Pulmonary artery endothelial cell (primary cell): ENCODE results near the gene FOXP1. TPM values are rescaled to one million over a fixed set of nuclear protein-coding genes. Genes with fewer than 3 reads are reported as not detected.
A peak's percentile ranks its signal among the peaks of the same experiment; 100 is the strongest.
"Not testable (repeated sequence)": the region's sequence is repeated elsewhere in the genome, so short reads cannot be mapped to it uniquely, and the experiment has no call there.

Experiments
- DNase-seq: peaks from one replicate; pipeline ENCODE4 v3.0.0-alpha.2; 2011; ENCODE audit warnings: low read depth, low spot score
- total RNA-seq: library from RNA; depleted of rRNA; stranded (reverse); fragments of >200 nt; gene quantifications from 2 replicates; pipeline ENCODE4 v1.2.3, GENCODE V29; 2014

FOXP1 gene
- total RNA-seq, 1 donor from 2014 or later: 48.2 TPM

DNA sequence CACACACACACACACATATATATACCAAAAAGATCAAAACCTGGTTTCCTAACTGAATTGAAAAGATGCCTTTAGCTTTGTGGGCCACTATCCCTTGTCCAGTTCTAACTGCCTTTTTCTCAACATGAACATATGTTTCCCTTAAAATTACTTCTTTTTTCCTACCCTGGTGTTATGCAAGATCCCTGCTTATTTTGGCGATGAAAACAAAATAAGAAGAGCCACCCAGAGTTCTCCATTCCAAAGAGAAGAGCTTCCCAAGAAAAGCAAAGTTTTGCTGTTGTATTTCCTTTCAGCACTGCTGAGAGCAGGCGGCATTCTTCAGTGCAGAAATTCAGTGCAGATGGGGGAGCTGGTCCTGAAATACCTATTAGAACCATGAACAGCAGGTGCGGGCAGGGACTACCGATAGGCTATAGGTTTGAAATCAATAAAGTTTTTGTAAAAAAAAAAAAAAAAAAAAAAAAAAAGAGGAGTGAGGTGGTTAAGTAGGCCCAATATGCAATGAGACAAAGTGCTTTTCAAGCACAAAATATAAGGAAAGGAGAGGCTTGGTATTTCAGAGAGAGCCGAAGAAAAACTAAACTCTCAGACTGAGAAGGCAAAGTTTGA, 238.0 kb downstream of the FOXP1 start:
- DNase-seq: no peak

DNA sequence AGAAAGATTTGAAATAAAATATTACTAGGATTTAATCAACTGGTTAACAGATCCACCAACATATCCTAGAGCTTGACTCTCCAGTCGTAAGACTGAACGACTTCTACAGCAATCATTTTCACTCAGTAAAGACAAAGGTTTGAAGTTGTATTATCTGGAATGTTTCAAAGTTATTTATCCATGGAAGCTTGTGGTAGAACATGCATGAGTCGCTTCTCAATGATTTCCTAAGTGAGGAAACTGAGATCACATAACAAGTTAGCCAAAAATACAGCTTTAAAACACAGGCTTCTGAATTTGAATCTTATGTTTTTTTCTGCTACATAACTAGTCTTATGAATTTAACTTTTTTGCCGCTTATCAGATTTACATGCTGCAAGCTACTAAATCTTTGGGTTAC, 241.8 kb downstream of the FOXP1 start:
- peak; percentile 8 for DNase-seq

DNA sequence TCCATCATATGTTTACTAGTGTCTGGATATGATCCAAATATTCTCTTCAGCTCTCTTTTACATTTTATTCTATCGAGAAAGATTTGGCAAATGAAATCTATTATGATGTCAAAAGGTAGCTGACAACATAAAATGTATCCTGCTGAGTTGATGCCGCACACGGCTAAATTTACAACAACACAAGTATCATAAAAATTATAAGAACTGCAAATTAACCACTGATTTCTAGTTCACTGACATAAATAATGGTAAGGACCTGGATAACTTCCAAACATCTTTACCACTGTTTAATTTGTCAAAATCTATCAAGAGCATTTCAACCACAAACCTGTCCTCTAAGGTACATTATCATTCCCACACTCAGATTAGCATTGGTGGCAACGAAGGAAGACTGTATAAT, 244.5 kb downstream of the FOXP1 start:
- DNase-seq: no peak

DNA sequence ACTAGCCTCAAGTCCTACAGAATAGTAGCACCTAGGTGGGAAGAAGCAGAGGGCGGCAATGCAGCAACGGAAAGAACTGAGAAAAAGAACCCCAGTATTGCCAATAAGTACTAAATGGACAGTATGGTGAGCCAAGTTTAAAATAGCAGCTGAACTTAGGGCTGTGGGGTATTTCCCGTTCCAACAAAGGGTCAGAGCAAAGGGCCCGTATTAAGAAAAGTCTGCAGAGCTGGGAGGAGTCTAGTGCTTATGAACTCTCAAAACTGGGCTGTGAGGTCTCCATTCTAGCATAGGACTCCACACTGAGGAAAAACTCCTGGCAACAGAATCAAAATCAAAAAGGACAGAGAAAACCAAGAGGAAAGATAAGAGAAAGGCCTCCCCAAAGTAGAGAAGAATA, 250.7 kb downstream of the FOXP1 start:
- DNase-seq: no peak

DNA sequence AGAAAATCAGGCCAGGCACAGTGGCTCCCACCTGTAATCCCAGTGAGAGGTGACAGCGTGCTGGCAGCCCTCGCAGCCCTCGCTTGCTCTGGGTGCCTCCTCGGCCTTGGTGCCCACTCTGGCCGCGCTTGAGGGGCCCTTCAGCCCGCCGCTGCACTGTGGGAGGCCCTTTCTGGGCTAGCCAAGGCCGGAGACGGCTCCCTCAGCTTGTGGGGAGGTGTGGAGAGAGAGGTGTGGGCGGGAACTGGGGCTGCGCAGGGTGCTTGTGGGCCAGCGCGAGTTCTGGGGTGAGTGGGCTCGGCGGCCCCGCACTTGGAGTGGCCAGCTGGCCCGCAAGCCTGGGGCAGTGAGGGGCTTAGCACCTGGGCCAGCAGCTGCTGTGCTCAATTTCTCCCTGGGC, 252.6 kb downstream of the FOXP1 start:
- DNase-seq: no peak

DNA sequence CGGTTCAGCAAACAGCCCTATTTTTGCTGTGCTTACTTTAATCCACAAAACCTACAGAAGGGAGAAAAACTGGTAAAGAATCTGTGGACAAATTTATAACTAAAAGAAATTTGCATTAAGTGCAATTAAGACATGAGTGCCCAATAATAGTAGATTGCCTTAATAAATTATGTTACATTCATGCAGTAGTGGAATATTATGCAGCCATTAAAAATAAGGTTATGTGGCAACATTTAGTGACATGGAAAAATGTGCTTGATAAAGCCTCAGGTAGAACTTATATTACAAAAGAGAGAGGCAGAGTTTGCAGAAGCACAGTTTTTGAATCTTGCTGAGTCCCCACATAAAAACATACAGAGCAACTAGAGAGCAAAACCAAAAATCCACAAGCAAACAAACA, 253.0 kb downstream of the FOXP1 start:
- no peak for DNase-seq

DNA sequence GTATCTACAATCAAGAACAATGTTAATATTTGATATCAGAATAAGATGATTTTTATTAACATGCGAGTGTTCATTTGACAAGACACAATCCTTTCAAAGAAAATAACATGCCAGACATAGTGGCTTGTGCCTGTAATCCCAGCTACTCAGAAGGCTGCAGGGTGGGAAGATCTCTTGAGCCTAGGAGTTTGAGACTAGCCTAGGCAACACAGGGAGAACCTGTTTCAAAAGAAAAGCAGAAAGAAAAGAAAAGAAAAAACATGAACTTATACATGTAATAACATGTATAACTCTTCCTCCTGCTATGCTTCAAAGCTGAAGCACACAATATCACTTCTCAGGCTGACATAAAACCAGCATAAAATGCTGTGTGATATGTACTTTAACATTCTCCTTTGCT, 253.7 kb downstream of the FOXP1 start:
- DNase-seq: no peak

DNA sequence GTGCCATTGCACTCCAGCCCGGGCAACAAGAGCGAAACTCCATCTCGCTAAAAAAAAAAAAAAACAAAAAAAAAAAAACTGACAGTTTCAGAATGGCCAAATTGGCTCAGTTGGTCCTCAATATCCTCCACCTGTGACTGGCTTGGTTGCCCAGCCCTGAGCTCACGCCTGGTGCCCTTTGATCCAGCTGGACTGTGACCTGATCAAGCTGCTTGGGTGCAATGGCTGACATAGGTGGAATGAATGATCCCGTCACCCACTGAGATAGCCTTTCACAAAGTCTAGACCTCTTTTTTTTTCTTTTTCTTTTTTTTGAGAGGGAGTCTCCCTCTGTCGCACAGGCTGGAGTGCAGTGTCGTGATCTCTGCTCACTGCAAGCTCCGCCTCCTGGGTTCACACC, 254.6 kb downstream of the FOXP1 start:
- DNase-seq: no peak

DNA sequence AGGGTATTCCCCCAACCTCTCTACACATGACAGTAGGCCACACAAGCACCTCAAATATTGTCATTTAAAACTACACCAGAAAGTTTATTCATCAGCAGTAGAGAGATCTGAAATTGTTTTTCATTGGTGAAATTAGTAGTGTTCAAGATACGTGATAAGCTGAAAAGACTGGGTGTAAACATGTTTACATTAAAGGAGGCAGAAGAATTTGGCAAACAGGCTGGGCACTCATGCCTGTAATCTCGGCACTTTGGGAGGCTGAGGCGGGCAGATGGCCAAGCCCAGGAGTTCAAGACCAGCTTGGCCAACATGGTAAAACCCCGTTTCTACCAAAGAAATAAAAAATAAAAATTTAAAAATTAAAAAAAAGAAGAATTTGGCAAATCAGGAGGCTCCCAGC, 255.6 kb downstream of the FOXP1 start:
- no peak for DNase-seq

DNA sequence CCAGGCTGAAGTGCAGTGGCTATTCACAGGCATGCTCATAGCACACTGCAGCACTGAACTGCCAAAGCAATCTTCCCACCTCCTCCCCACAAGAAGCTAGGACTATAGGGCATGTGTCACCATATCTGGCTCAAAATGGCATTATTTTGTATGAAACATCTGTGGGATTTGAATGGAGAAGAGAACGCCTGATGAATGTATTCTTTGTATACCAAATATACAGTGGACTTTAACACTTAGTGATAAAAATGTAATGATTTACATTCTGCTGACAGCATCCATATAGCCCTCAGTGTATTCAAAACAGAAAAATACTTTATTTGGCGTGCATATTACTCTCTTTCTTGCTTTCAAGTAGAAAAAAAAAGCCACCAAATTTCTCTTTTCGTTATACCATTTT, 257.8 kb downstream of the FOXP1 start:
- no peak for DNase-seq

DNA sequence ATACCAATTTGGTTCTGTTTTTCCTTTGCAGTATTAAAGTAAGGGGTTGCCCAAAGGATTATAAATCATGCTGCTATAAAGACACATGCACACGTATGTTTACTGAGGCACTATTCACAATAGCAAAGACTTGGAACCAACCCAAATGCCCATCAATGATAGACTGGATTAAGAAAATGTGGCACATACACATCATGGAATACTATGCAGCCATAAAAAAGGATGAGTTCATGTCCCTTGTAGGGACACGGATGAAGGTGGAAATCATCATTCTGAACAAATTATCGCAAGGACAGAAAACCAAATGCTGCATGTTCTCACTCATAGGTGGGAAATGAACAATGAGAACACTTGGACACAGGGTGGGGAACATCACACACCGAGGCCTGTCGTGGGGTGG, 259.3 kb downstream of the FOXP1 start:
- DNase-seq: not testable (repeated sequence)

DNA sequence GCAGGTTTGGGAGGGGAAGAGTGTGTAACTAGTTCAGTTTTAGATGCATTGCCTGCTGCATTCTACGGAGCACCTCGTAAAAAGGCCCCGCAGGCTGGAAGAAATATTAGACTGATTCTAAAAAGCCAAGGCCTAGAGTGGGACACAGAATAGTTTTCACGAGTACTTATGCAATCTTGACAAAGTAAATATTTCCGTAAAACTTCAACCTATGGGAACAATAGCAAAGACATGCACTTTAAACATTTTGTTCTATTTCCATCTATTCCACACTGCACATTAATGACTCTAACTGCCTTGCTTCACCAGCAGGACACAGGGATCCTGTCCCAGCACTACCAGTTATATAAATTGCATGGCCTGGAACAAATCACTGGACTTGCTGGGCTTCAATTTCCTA, 260.0 kb downstream of the FOXP1 start:
- DNase-seq: no peak

DNA sequence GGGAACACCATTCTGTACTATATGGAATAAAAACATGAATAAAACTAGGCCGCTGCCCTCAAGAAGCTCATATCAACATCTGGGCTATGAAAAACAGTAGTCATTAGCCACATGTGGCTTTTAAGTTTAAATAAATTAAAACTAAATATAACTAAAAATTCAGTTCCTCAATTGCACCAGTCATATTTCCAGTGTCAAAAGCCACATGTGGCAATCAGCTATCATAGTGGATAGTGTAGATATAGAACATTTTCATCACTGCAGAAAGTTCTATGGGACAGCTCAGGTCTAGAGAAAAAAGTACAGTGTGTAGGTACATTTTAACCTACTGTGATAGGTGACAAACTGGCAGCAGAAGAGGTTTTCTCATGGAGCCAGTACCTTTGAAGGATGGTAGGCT, 261.4 kb downstream of the FOXP1 start:
- no peak for DNase-seq

DNA sequence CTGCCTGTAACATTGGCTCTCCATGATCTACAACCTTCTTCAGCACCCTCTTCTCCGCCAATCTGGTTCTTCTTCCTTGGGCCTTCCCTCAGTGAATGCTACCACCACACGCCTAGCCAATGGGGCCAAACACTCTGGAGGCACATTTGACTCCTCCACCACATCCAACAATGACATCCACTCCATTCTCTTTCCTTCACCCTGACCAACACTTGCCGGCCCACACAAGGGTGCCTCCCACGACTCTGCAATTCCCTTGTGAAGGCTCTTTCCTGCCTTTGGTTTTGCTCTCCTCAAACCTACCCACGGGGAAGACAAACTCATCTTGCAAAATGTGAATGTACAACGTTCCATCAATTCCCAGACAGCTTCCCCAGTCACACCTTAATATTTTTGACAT, 263.8 kb downstream of the FOXP1 start:
- DNase-seq: no peak

DNA sequence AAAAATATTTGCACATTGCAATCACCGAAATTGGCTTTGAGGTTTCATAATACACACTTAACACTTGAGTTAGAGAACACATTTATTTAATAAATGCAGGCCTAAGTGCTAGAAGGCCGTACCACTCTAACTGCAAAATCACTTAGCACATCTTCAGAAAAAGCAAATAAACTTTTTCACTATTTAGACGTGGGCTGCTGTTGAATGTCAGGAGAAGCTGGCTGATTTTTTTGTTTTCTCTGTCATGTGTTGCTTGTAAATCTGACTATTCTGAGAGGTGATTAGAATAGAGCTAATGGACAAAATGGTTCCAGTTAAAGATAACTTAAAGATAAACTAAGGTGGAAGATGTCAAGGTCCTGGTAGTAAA, 265.1 kb downstream of the FOXP1 start:
- DNase-seq: no peak

DNA sequence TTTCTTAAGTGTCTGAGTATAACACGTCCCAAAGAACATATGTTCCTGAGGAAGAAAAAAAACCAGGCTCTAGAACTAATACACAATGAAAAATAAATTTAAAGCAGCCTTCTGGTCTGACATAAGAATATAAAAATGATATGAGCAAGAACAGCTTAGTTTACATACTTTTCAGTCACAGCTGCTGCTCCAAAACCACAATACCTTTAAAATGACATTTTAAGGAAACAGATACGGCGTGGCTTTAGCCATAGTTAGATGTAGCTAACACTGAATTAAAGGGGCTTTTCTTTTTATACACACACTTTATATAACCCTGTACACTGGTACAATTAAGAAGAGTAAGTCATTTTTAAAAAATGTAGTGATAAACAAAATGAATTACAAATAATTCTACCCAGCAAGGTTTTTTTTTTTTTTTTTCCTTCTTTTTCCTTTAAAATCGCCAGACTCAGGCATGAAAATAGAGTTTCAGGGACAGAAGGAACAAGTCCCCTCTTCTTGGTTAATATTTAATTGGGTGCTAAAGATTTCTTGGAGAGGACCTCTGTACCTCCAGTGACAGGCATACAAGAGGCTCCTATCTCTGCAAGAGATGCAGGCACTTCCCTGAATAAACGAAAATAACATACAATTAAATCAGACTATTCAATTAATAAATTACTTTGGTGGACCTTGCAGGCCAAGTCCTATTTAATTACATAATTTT, 265.6 kb downstream of the FOXP1 start:
- no peak for DNase-seq

DNA sequence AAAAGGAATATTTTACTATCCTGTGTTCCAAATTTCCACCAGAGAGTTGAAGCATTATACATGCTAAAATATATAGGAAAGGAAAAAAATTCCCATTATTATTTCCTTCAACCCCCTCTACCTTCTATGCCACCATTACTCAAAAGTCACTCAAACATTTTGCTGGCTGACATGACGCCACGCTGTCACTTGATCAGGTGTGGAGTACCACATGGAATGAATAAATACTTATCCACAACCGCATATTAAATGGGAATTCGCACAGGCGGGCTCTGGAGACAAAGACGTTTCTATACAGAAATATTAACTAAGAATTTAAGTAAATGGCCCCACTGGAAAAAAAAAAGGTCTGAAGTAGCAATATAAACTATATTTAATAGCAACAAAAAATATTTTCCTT, 266.4 kb downstream of the FOXP1 start:
- no peak for DNase-seq

DNA sequence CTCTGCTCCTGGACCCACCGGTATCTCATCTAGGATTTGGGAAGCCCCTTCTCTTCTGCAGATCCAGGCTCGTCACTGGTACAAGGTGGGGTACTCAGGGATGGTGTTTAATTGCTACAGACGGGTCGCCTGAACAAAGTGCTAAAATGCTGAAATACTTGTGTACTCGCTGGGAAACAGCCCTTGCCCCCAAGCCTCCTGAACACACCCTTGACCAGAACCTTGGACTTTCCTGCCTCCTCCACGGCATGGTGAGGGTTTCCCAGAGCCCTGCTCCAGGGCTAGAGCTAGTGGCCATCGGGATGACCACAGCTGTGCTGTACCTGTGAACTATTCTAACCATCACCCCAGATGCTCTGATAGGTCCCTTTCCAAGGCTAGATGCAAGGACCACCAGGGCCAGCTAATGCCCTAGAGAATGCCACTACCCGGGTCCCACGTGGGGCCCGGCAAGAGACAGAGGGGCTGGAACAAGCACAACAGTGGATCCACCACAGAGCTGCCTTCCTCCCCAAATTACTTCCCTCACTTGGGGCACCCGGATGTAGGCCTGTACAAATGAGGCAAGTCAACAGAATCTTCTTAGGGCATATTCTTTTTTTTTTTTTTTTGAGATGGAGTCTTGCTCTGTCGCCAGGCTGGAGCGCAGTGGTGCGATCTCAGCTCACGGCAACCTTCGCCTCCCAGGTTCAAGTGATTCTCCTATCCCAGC, 267.3 kb downstream of the FOXP1 start:
- no peak for DNase-seq

DNA sequence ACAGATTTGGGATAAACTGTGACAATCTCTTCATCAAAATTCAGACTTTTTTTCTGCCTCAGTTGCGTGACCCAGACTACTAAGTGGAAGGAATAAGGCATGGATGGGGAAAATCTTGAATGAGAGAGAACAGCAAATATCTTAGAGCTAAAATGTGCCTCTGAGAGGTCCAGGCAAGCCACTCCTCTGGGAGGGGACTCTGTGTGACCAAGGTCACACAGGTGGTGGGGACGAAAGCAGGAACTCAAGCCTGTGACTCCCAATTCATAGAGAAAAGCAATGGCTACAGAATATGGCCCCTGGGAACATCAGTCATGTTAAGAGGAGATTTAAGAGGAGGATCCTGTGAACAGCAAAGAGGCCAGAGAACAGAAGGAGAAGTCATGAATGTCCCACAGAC, 268.1 kb downstream of the FOXP1 start:
- DNase-seq: no peak

DNA sequence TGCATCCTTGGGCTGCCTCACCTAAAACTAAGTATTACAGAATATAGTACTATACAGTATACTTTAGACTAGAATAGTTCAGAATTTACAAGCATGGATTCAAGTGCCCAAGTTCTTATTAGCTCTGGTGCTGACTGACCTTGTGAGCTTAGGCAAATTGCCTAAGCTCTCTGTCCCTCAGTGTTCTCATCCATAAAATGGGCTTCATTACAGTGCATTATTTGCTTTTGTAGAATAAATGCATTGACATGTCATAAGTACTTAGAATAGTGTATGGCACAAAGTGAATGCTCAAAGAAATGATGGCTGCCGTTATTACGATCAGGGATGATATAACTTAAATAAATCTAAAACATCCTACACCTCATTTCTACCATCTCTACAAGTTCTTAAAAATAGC, 269.7 kb downstream of the FOXP1 start:
- no peak for DNase-seq

DNA sequence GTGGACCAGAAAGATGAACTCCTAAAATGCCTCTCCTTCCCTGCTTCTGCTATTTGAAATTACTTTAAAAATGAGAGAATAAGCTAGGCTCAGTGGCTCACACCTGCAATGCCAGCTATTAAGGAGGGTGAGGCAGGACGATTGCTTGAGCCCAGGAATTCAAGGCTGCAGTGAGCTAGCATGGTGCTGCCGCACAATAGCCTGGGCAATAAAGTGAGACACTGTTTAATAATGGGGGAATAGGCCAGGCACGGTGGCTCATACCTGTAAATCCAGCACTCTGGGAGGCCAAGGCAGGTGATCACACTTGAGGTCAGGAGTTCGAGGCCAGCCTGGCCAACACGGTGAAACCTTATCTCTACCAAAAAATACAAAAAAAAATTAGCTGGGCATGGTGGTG, 271.1 kb downstream of the FOXP1 start:
- DNase-seq: no peak

DNA sequence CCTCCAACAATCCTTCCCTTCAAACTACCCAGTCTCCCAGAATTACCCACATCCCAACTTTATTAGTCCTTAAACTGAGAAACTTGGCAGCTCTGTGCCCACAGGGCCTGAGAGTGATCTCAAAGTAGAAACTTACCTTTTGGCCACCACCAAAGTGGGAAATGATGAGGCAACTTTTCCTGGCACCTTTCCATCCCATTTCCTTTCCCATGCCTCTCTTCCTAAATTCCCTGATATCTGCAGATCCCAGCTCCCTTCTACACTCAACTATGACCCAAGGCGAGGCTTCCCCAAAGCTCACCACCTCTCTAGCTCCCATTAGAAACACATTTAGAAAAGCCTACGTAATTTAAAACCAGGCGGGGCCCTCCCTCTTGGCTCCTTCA, 271.9 kb downstream of the FOXP1 start:
- DNase-seq: peak; percentile 39
